Spleen (tissue), 11 donors: ENCODE results near the gene FRMD4A. TPM values are rescaled to one million over a fixed set of nuclear protein-coding genes. Genes with fewer than 3 reads are reported as not detected.

Experiments used
- DNase-seq: peaks from one replicate; pipeline ENCODE4 v3.0.0-alpha.2; 2020
- H3K27ac ChIP-seq, 8 donors: fragments of 200-600 bp; sonication (generic) in 7 of 8; 1 replicate in 4 of 8; 2 replicates in 4 of 8; pipeline versions ENCODE4 v1.5.0 to v1.8.0; 2016 to 2021; ENCODE audit warnings: inconsistent platforms in 4 of 8, mild to moderate bottlenecking in 4 of 8, moderate library complexity in 1 of 8
- H3K27me3 ChIP-seq, 7 donors: fragments of 200-600 bp; sonication (generic) in 6 of 7; replicated peaks in 1 of 7; 1 replicate in 4 of 7; 2 replicates in 3 of 7; pipeline versions ENCODE4 v1.5.0 to v1.8.0; 2016 to 2021; ENCODE audit warnings: inconsistent platforms in 3 of 7, mild to moderate bottlenecking in 1 of 7
- H3K36me3 ChIP-seq, 6 donors: fragments of 200-600 bp; sonication (generic) in 5 of 6; 1 replicate in 4 of 6; 2 replicates in 2 of 6; pipeline versions ENCODE4 v1.5.0 to v1.8.0; 2016 to 2021; ENCODE audit warnings: inconsistent platforms in 2 of 6
- H3K4me1 ChIP-seq, 6 donors: fragments of 200-600 bp; sonication (generic) in 5 of 6; 1 replicate in 3 of 6; 2 replicates in 3 of 6; pipeline versions ENCODE4 v1.5.0 to v1.8.0; 2016 to 2021; ENCODE audit warnings: inconsistent platforms in 3 of 6
- H3K4me3 ChIP-seq, 8 donors: fragments of 200-600 bp; sonication (generic) in 7 of 8; 1 replicate in 4 of 8; 2 replicates in 4 of 8; pipeline versions ENCODE4 v1.5.0 to v1.8.0; 2016 to 2021; ENCODE audit warnings: inconsistent platforms in 4 of 8, mild to moderate bottlenecking in 4 of 8, moderate library complexity in 2 of 8
- H3K9me3 ChIP-seq, 8 donors: fragments of 200-600 bp; sonication (generic) in 7 of 8; 1 replicate in 4 of 8; 2 replicates in 4 of 8; pipeline versions ENCODE4 v1.5.0 to v1.8.0; 2016 to 2021; ENCODE audit warnings: inconsistent platforms in 4 of 8
- POLR2A ChIP-seq, 3 donors: fragments of 450-650 bp; IDR thresholded peaks; one replicate each; pipeline ENCODE4 v1.5.1; 2017; ENCODE audit warnings: antibody characterized with exemption in 3 of 3, mild to moderate bottlenecking in 1 of 3
- POLR2AphosphoS5 ChIP-seq, 3 donors: sonication (generic); formaldehyde crosslinking; IDR thresholded peaks; one replicate each; pipeline ENCODE4 v1.5.1; 2017; ENCODE audit warnings: antibody characterized with exemption in 3 of 3
- WGBS, 5 donors: extraction: QIAGEN DNeasy Blood & Tissue Kit in 3 of 5; methylation state at CpG; one replicate each; pipeline versions ENCODE4 v1.1.5 to v1.1.7; 2013 to 2018; 5-methylcytosine and 5-hydroxymethylcytosine counted together
- intact Hi-C: fragments of 100-400 bp; cut with DNase I; formaldehyde crosslinking; loops from one replicate; pipeline ENCODE4 v1.15.0; 2023; ENCODE audit warnings: low total_unique reads
- polyA plus RNA-seq, 3 donors: library from polyadenylated mRNA; stranded (reverse); fragments of 200-250 nt; gene quantifications; one replicate each; pipeline ENCODE4 v1.2.1, GENCODE V29; 2013
- total RNA-seq, 7 donors: library from RNA; depleted of rRNA in 3 of 7; stranded (reverse); fragments of >200 nt in 3 of 7; fragmentation: NEBNext Ultra II Directional in 4 of 7; extraction: Animal tissue kit (Norgen Biotek cat#: 25700) in 4 of 7; gene quantifications; one replicate each; pipeline versions ENCODE4 v1.1.0 to v1.2.1, GENCODE V29; 2016 to 2021
- TF ChIP-seq, protein P1 (sequence below), 11 experiments: fragments of 200-600 bp in 7 of 11; fragments of 450-650 bp in 4 of 11; sonication (generic) in 4 of 11; IDR thresholded peaks in 8 of 11; conservative IDR thresholded peaks in 3 of 11; 1 replicate in 7 of 11; 2 replicates in 4 of 11; pipeline versions ENCODE4 v1.4.0 to v1.8.0; 2016 to 2021; ENCODE audit warnings: antibody characterized with exemption in 11 of 11, inconsistent platforms in 4 of 11, mild to moderate bottlenecking in 1 of 11
- donor health status: healthy with polysubstance abuse.
- donor health status: DM: no; HTN: no; CAD: no; lungs with moderate emphysema.
- donor health status: DM: no; HTN: no; CAD: no.
- donor health status: Bipolar disorder and iron deficiency.
- donor health status: healthy.
- donor health status: DM: no; HTN: no; CAD: no.
- donor health status: DM: yes; HTN: yes; CAD: no.

FRMD4A gene
- total and polyA plus RNA-seq, 10 donors, result 9.2 to 141 (median 80.5) TPM

- TF ChIP-seq POLR2AphosphoS5 (IDR thresholded peaks at IDR 0.05), result no peak
- no peak for TF ChIP-seq POLR2A (IDR thresholded peaks at IDR 0.05)
- TF ChIP-seq, protein P1, sequence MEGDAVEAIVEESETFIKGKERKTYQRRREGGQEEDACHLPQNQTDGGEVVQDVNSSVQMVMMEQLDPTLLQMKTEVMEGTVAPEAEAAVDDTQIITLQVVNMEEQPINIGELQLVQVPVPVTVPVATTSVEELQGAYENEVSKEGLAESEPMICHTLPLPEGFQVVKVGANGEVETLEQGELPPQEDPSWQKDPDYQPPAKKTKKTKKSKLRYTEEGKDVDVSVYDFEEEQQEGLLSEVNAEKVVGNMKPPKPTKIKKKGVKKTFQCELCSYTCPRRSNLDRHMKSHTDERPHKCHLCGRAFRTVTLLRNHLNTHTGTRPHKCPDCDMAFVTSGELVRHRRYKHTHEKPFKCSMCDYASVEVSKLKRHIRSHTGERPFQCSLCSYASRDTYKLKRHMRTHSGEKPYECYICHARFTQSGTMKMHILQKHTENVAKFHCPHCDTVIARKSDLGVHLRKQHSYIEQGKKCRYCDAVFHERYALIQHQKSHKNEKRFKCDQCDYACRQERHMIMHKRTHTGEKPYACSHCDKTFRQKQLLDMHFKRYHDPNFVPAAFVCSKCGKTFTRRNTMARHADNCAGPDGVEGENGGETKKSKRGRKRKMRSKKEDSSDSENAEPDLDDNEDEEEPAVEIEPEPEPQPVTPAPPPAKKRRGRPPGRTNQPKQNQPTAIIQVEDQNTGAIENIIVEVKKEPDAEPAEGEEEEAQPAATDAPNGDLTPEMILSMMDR (IDR thresholded peaks at IDR 0.05 in 8 of 11, conservative IDR thresholded peaks at IDR 0.05 in 3 of 11), result no peak
- whole genome bisulfite sequencing, 5 donors, result 40 to 68% (median 58%) methylated on average over 1 of the region's 1 CpG
- H3K36me3 ChIP-seq, result no peaks in the 10 kb centered on the region
- H3K4me1 ChIP-seq, result peaks cover 0 to 2% (median 0%) of the 10 kb centered on the region in 6 donors
- no peaks in the 10 kb centered on the region for H3K9me3 ChIP-seq
- DNase-seq, result no peak
- peaks cover 0 to 12% (median 0%) of the 10 kb centered on the region in 7 donors for H3K27me3 ChIP-seq
- no peak overlapping the region for H3K4me3 ChIP-seq
- intact Hi-C loops, result loop anchor here (10.0 kb wide), 1 partner anchor 283 kb away; no protein-coding TSS in a partner anchor
- no peak overlapping the region for H3K27ac ChIP-seq
These were observed 138.9 kb downstream of the FRMD4A start for GRCh38 chr10:14191871-14192270.

GRCh38 chr10:14191407-14191806 lies 139.3 kb downstream of the FRMD4A start:
- DNase-seq, result no peak
- H3K9me3 ChIP-seq, result no peaks in the 10 kb centered on the region
- TF ChIP-seq, protein P1 (IDR thresholded peaks at IDR 0.05 in 8 of 11, conservative IDR thresholded peaks at IDR 0.05 in 3 of 11), result no peak
- no peak for TF ChIP-seq POLR2A (IDR thresholded peaks at IDR 0.05)
- no peak for TF ChIP-seq POLR2AphosphoS5 (IDR thresholded peaks at IDR 0.05)
- WGBS, 5 donors, result 81 to 85% (median 82%) methylated on average over 5 of the region's 5 CpGs
- H3K27me3 ChIP-seq, result peaks cover 0 to 12% (median 0%) of the 10 kb centered on the region in 7 donors
- no peak overlapping the region for H3K4me3 ChIP-seq
- H3K36me3 ChIP-seq, result no peaks in the 10 kb centered on the region
- no peak overlapping the region for H3K27ac ChIP-seq
- intact Hi-C loops, result loop anchor here (10.0 kb wide), 1 partner anchor 283 kb away; no protein-coding TSS in a partner anchor
- peaks cover 0 to 6% (median 0%) of the 10 kb centered on the region in 6 donors for H3K4me1 ChIP-seq

GRCh38 chr10:14190702-14191101 lies 140.0 kb downstream of the FRMD4A start:
- TF ChIP-seq, protein P1 (IDR thresholded peaks at IDR 0.05 in 8 of 11, conservative IDR thresholded peaks at IDR 0.05 in 3 of 11), result no peak
- TF ChIP-seq POLR2AphosphoS5 (IDR thresholded peaks at IDR 0.05) (no peak), POLR2A (IDR thresholded peaks at IDR 0.05) (no peak)
- H3K4me3 ChIP-seq, result no peak overlapping the region
- intact Hi-C loops, result loop anchor here (10.0 kb wide), 1 partner anchor 284 kb away; no protein-coding TSS in a partner anchor

DNA sequence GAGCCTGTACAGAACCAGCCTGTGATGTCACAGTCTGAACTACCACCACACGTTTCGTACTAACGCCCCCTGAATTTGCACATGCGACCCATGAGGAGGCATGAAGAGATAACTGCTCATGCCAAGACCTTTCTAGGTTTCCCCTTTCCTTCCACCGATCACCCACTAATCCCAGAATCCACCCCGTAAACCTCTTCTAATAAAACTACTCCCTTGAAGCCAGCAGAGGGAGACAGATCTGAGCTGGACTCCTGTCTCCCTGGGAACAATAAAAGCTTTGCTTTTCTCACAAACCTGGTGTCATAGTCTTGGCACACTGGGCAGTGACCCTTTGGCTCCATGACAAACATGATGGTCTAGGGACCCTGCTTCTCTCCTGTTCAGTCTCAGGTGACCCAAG lies 144.5 kb downstream of the FRMD4A start:
- 81 to 89% (median 82%) methylated on average over 6 of the region's 6 CpGs for WGBS, 5 donors
- H3K4me3 ChIP-seq, result no peak overlapping the region
- H3K36me3 ChIP-seq, result no peaks in the 10 kb centered on the region
- peaks cover 0 to 34% (median 4%) of the 10 kb centered on the region in 6 donors for H3K4me1 ChIP-seq
- H3K9me3 ChIP-seq, result no peaks in the 10 kb centered on the region
- H3K27ac ChIP-seq, result no peak overlapping the region
- H3K27me3 ChIP-seq, result peaks cover 0 to 18% (median 7%) of the 10 kb centered on the region in 7 donors
- DNase-seq, result no peak
- TF ChIP-seq, protein P1 (IDR thresholded peaks at IDR 0.05 in 8 of 11, conservative IDR thresholded peaks at IDR 0.05 in 3 of 11), result no peak
- TF ChIP-seq POLR2AphosphoS5 (IDR thresholded peaks at IDR 0.05) (no peak), POLR2A (IDR thresholded peaks at IDR 0.05) (no peak)
- intact Hi-C loops, result loop anchor here (10.0 kb wide), 1 partner anchor 401 kb away; no protein-coding TSS in a partner anchor

More at GRCh38 chr10:14190702-14191101, 140.0 kb downstream of the FRMD4A start:
- H3K27ac ChIP-seq, result no peak overlapping the region
- no peaks in the 10 kb centered on the region for H3K9me3 ChIP-seq
- DNase-seq, result no peak
- peaks cover 0 to 11% (median 0%) of the 10 kb centered on the region in 7 donors for H3K27me3 ChIP-seq
- 59 to 79% (median 70%) methylated on average over 4 of the region's 4 CpGs for WGBS, 5 donors
- no peaks in the 10 kb centered on the region for H3K36me3 ChIP-seq
- H3K4me1 ChIP-seq, result peaks cover 0 to 13% (median 0%) of the 10 kb centered on the region in 6 donors
